ENCODE results near the gene SUSD6. TPM values are rescaled to one million over a fixed set of nuclear protein-coding genes. Genes with fewer than 3 reads are reported as not detected.

Gene SUSD6
- total RNA-seq, 1 experiment from 2014 or later = 44.7 TPM

DNA sequence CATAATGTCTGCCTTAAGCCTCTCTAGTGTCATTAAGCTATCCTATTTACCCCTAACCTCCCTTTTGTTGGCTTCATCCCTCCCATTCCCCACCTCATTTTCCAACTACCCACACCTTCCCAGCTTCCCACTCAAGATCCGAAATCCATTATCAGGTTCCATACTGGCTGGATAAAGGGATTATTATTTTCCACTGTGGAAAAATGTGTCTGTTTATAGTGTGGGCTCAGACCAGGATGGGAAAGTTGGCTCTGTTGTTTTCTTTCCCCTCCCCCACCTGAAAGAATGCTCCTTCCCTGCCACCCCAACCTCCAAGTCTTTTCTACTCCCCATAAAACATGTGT is 49.8 kb downstream of the SUSD6 start:
- intact Hi-C loops (cut with micrococcal nuclease; ENCODE audit: unreplicated experiment) = no loop called here

DNA sequence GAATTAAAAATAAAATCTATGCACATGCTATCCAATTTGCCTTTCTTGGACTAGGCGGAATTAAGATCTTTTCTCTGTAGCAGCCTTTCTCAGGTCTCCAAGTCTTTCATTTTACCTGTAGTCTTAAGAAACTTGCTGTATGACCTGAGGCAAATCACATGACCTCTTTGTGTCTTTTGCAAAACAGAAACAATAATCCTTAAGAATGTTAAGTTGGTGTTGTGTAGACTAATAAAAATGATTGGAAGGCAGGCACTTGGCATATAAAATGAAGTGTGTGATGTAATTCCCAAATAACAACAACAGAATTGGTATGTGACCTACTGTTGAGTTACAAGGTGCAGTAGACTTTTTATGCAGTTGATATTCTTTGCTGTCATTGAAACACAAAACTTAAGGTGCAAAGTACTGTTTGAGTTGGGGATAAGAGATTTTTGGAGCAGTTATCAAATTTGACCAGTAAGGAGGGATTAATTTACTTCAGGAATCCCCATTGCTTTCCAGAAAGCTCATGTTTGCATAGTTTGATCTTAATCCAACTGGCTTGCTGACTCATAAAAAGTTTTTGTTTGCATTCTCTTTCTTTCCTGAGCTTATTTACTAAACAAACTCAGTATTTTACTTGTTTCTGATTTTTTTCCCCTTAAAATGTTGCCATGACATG is 51.4 kb downstream of the SUSD6 start:
- Mint-ChIP-seq H3K4me1 (ENCODE audit: low read depth, unreplicated experiment) (peaks cover 44% of the 10 kb centered on the region), H3K27me3 (ENCODE audit: unreplicated experiment) (no peaks in the 10 kb centered on the region), H3K36me3 (ENCODE audit: insufficient read depth, unreplicated experiment) (no peaks in the 10 kb centered on the region), H3K9me3 (ENCODE audit: low read depth, unreplicated experiment) (no peaks in the 10 kb centered on the region), H3K4me3 (ENCODE audit: low read depth, unreplicated experiment) (no peak overlapping the region), H3K27ac (ENCODE audit: unreplicated experiment) (no peak overlapping the region)
- TF ChIP-seq, protein P1, sequence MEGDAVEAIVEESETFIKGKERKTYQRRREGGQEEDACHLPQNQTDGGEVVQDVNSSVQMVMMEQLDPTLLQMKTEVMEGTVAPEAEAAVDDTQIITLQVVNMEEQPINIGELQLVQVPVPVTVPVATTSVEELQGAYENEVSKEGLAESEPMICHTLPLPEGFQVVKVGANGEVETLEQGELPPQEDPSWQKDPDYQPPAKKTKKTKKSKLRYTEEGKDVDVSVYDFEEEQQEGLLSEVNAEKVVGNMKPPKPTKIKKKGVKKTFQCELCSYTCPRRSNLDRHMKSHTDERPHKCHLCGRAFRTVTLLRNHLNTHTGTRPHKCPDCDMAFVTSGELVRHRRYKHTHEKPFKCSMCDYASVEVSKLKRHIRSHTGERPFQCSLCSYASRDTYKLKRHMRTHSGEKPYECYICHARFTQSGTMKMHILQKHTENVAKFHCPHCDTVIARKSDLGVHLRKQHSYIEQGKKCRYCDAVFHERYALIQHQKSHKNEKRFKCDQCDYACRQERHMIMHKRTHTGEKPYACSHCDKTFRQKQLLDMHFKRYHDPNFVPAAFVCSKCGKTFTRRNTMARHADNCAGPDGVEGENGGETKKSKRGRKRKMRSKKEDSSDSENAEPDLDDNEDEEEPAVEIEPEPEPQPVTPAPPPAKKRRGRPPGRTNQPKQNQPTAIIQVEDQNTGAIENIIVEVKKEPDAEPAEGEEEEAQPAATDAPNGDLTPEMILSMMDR (IDR thresholded peaks at IDR 0.05; ENCODE audit: unreplicated experiment) = no peak
- no TSS peak for BruUV-seq (replicated peaks)
- intact Hi-C loops (cut with micrococcal nuclease; ENCODE audit: unreplicated experiment) = no loop called here
- CTCF ChIA-PET = no interaction called here
- no peak for DNase-seq

More for the DNA sequence above, 49.8 kb downstream of the SUSD6 start:
- Mint-ChIP-seq H3K9me3 (ENCODE audit: low read depth, unreplicated experiment) (no peaks in the 10 kb centered on the region), H3K27ac (ENCODE audit: unreplicated experiment) (no peak overlapping the region), H3K4me1 (ENCODE audit: low read depth, unreplicated experiment) (peaks cover 49% of the 10 kb centered on the region), H3K36me3 (ENCODE audit: insufficient read depth, unreplicated experiment) (no peaks in the 10 kb centered on the region), H3K27me3 (ENCODE audit: unreplicated experiment) (no peaks in the 10 kb centered on the region), H3K4me3 (ENCODE audit: low read depth, unreplicated experiment) (no peak overlapping the region)
- DNase-seq = no peak
- TF ChIP-seq, protein P1 (IDR thresholded peaks at IDR 0.05; ENCODE audit: unreplicated experiment) = no peak
- CTCF ChIA-PET = no interaction called here
- no TSS peak for BruUV-seq (replicated peaks)

DNA sequence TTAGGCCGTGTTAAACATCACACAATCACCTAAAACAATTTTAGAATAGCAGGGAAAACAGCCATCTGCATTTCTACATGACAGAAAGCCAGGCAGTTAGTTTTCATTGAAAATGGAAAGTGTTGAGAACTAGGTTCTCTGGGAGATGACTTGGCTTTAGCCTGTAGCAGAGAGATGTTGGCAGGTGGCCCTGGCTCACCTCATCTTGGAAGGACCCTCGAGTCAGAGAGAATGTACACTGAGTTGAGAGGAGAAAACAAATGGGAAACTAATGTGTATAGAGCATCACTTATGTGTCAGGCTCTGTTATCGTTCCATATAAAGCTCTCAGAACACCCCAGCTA is 51.9 kb downstream of the SUSD6 start:
- TF ChIP-seq, protein P1 (IDR thresholded peaks at IDR 0.05; ENCODE audit: unreplicated experiment) = no peak
- no peak overlapping the region for H3K27ac Mint-ChIP-seq (ENCODE audit: unreplicated experiment)
- no peaks in the 10 kb centered on the region for H3K36me3 Mint-ChIP-seq (ENCODE audit: insufficient read depth, unreplicated experiment)
- no peaks in the 10 kb centered on the region for H3K9me3 Mint-ChIP-seq (ENCODE audit: low read depth, unreplicated experiment)
- H3K4me1 Mint-ChIP-seq (ENCODE audit: low read depth, unreplicated experiment) = peaks cover 39% of the 10 kb centered on the region
- H3K4me3 Mint-ChIP-seq (ENCODE audit: low read depth, unreplicated experiment) = no peak overlapping the region
- DNase-seq = no peak
- intact Hi-C loops (cut with micrococcal nuclease; ENCODE audit: unreplicated experiment) = no loop called here
- CTCF ChIA-PET = interaction anchor here (0.7 kb wide), 1 partner anchor 143 kb away, joined by 7 read pairs; no protein-coding TSS in a partner anchor
- no TSS peak for BruUV-seq (replicated peaks)
- no peaks in the 10 kb centered on the region for H3K27me3 Mint-ChIP-seq (ENCODE audit: unreplicated experiment)

DNA sequence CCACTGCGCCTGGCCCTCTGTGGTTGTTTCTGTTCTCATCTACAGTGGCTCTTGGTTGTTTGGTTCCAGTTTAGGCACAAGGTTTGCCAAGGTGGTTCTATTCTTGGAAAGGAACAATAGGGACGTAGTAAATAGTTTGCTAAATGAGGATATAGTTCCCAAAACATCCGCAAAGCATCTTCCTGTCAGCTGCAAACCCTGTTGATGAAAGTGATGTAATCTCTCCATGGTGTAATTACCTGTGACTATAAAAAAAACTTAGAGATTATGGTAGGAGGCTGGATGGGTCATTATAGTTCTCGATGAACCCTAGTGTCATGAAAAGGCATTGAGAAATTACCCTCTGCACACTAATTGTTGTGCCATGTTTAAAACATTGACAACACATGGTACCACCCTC is 52.9 kb downstream of the SUSD6 start:
- H3K27me3 Mint-ChIP-seq (ENCODE audit: unreplicated experiment) = no peaks in the 10 kb centered on the region
- BruUV-seq (replicated peaks) = no TSS peak
- TF ChIP-seq, protein P1 (IDR thresholded peaks at IDR 0.05; ENCODE audit: unreplicated experiment) = no peak
- H3K9me3 Mint-ChIP-seq (ENCODE audit: low read depth, unreplicated experiment) = no peaks in the 10 kb centered on the region
- intact Hi-C loops (cut with micrococcal nuclease; ENCODE audit: unreplicated experiment) = no loop called here
- no peak overlapping the region for H3K27ac Mint-ChIP-seq (ENCODE audit: unreplicated experiment)
- CTCF ChIA-PET = interaction anchor here (0.7 kb wide), 1 partner anchor 10 kb away, joined by 3 read pairs; no protein-coding TSS in a partner anchor
- H3K36me3 Mint-ChIP-seq (ENCODE audit: insufficient read depth, unreplicated experiment) = no peaks in the 10 kb centered on the region
- no peak for DNase-seq
- no peak overlapping the region for H3K4me3 Mint-ChIP-seq (ENCODE audit: low read depth, unreplicated experiment)
- H3K4me1 Mint-ChIP-seq (ENCODE audit: low read depth, unreplicated experiment) = peaks cover 31% of the 10 kb centered on the region
